Right atrium auricular region (tissue), 2 donors: ENCODE data around the gene TAC3. TPM values are rescaled to one million over a fixed set of nuclear protein-coding genes. Genes with fewer than 3 reads are reported as not detected.

Experiments used
- total RNA-seq, 2 donors: library from RNA; depleted of rRNA; stranded (reverse); fragments of >200 nt; gene quantifications; one replicate each; pipeline ENCODE4 v1.1.0, GENCODE V29; 2016

TAC3 gene
- total RNA-seq, 2 donors from 2014 or later: not detected

Other genes with a start within 250 kb of the TAC3 start
- gene SDR9C7, start 82.1 kb downstream of the TAC3 start, total RNA-seq: under 1 TPM in 1 of 2 donors, not detected in 1; 0.28 TPM
- gene RDH16, start 58.9 kb downstream of the TAC3 start, total RNA-seq: under 1 TPM in 1 of 2 donors, not detected in 1; 0.16 TPM
- 1 to 10 TPM; 3.0 to 5.9 TPM for gene ZBTB39, start 10.0 kb downstream of the TAC3 start, total RNA-seq
- under 1 TPM in 1 of 2 donors, not detected in 1; 0.08 TPM for gene MYO1A, start 33.6 kb upstream of the TAC3 start, total RNA-seq
- gene NEMP1, start 62.3 kb upstream of the TAC3 start, total RNA-seq: 1 to 10 TPM; 1.9 to 2.2 TPM
- gene NAB2, start 72.6 kb upstream of the TAC3 start, total RNA-seq: 10 to 100 TPM in 1 of 2 donors, 1 to 10 TPM in 1; 9.0 to 21.1 TPM
- 10 to 100 TPM; 34.3 to 64.3 TPM for gene STAT6, start 94.8 kb upstream of the TAC3 start, total RNA-seq
- gene LRP1, start 112.0 kb upstream of the TAC3 start, total RNA-seq: 100 to 1,000 TPM in 1 of 2 donors, 10 to 100 TPM in 1; 89.4 to 211 TPM
- not detected for gene LRP1-AS, start 131.1 kb upstream of the TAC3 start, total RNA-seq
- 1 to 10 TPM in 1 of 2 donors, under 1 TPM in 1; 0.28 to 1.1 TPM for gene NXPH4, start 200.3 kb upstream of the TAC3 start, total RNA-seq
- gene SHMT2, start 213.2 kb upstream of the TAC3 start, total RNA-seq: 10 to 100 TPM; 16.6 to 33.0 TPM
- gene STAC3, start 234.7 kb upstream of the TAC3 start, total RNA-seq: under 1 TPM; 0.48 to 0.59 TPM